ENCODE measurements around the gene LAMC1.

The LAMC1 gene

GRCh38 chr1:183043872-183044854, 20.9 kb downstream of the LAMC1 start:
- Histone ChIP-seq H3K9me3 (ENCODE audit: control insufficient read depth, insufficient read depth, low read depth, low read length) (no peaks in the 10 kb centered on the region), H3K4me3 (ENCODE audit: low read depth, low read length) (no peak overlapping the region), H3K36me3 (ENCODE audit: control insufficient read depth in 2 of 2, insufficient read depth in 1 of 2, low read length in 2 of 2) (no peaks in the 10 kb centered on the region), H3K27ac (ENCODE audit: extremely low read depth, low read depth, low read length) (no peak overlapping the region), H3K4me1 (ENCODE audit: control insufficient read depth, insufficient read depth, low read length) (peaks cover 63% of the 10 kb centered on the region)
- ChIA-PET CTCF (no interaction called here), POLR2A (interaction anchor here (1.3 kb wide), 1 partner anchor 20 kb away, joined by 3 read pairs; no protein-coding TSS in a partner anchor)
- TF ChIP-seq ZXDB (tag by site-specific recombination; IDR thresholded peaks at IDR 0.05) (no peak), ZNF837 (tag by site-specific recombination; IDR thresholded peaks at IDR 0.05) (no peak), PRDM6 (tag by site-specific recombination; IDR thresholded peaks at IDR 0.05) (peak; percentile 62), PRDM10 (tag by site-specific recombination; IDR thresholded peaks at IDR 0.05) (peak; percentile 39; the same call in 1 of the 2 replicates), SETDB1 (IDR thresholded peaks at IDR 0.05; ENCODE audit: insufficient read length, low read length) (no peak), FEZF1 (tag by site-specific recombination; IDR thresholded peaks at IDR 0.05) (peak; percentile 43), ZBTB17 (tag by site-specific recombination; IDR thresholded peaks at IDR 0.05) (peak; percentile 30; the same call in 1 of the 2 replicates), GLIS1 (tag by site-specific recombination; IDR thresholded peaks at IDR 0.05) (no peak), SALL2 (tag by site-specific recombination; IDR thresholded peaks at IDR 0.05; ENCODE audit: borderline replicate concordance) (no peak), ZNF366 (tag by site-specific recombination; conservative IDR thresholded peaks at IDR 0.05) (peak; percentile 5; the same call in 1 of the 2 replicates), PRDM4 (tag by site-specific recombination; IDR thresholded peaks at IDR 0.05) (no peak), ZNF341 (tag by site-specific recombination; IDR thresholded peaks at IDR 0.05; ENCODE audit: low read depth) (no peak), ZNF26 (tag by site-specific recombination; IDR thresholded peaks at IDR 0.05) (no peak), ZNF610 (tag by site-specific recombination; IDR thresholded peaks at IDR 0.05; ENCODE audit: borderline replicate concordance) (no peak), ZNF624 (tag by site-specific recombination; IDR thresholded peaks at IDR 0.05) (no peak), ZEB2 (tag by site-specific recombination; IDR thresholded peaks at IDR 0.05) (peak; percentile 55; the same call in 1 of the 2 replicates), KLF10 (tag by site-specific recombination; IDR thresholded peaks at IDR 0.05) (no peak), IKZF3 (tag by site-specific recombination; IDR thresholded peaks at IDR 0.05) (peak; percentile 72)

Measured in HEK293 (cell line).